AG09309 (cell line): ENCODE measurements around the gene GALNT11.

ENCODE experiments used
- DNase-seq: peaks from one replicate; pipeline ENCODE4 v3.0.0-alpha.2; 2010; ENCODE audit warnings: low read depth
- H3K4me3 ChIP-seq: 2 replicates; pipeline ENCODE4 v1.5.1; 2011; ENCODE audit warnings: mild to moderate bottlenecking, low read depth, low read length, moderate library complexity; ENCODE audit not compliant: control insufficient read depth
- TF ChIP-seq, protein P1 (sequence below): IDR thresholded peaks from 2 replicates; pipeline ENCODE4 v1.5.1; 2011; ENCODE audit warnings: mild to moderate bottlenecking, low read depth, low read length, inconsistent platforms; ENCODE audit not compliant: insufficient read depth, control insufficient read depth; ENCODE audit errors: missing control alignments

The GALNT11 gene

DNA sequence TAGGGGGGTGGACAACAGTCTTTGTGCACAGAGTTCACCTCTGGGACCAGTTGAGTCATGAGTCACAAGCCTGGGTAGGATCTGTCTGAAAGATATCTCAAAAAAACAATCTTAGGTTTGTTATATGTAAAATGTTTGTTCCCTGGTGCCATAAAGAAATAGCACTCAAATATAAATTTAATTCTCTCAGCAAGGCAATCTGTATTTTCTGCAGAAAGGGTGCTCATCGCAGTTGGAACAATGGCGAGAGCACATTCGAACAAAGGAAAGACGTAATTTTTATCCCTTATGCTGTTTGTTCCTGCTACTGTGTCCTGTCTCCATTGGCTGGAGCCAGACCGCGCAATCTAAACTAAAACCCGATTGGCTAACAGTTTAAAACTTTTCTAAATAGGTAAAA lies 63.7 kb downstream of the GALNT11 start:
- no peak for DNase-seq
- no peak overlapping the region for H3K4me3 ChIP-seq
- TF ChIP-seq, protein P1, sequence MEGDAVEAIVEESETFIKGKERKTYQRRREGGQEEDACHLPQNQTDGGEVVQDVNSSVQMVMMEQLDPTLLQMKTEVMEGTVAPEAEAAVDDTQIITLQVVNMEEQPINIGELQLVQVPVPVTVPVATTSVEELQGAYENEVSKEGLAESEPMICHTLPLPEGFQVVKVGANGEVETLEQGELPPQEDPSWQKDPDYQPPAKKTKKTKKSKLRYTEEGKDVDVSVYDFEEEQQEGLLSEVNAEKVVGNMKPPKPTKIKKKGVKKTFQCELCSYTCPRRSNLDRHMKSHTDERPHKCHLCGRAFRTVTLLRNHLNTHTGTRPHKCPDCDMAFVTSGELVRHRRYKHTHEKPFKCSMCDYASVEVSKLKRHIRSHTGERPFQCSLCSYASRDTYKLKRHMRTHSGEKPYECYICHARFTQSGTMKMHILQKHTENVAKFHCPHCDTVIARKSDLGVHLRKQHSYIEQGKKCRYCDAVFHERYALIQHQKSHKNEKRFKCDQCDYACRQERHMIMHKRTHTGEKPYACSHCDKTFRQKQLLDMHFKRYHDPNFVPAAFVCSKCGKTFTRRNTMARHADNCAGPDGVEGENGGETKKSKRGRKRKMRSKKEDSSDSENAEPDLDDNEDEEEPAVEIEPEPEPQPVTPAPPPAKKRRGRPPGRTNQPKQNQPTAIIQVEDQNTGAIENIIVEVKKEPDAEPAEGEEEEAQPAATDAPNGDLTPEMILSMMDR: no peak

- no peak overlapping the region for H3K4me3 ChIP-seq
- no peak for DNase-seq
These were observed 65.3 kb downstream of the GALNT11 start for GRCh38 chr7:152090747-152091146.

DNA sequence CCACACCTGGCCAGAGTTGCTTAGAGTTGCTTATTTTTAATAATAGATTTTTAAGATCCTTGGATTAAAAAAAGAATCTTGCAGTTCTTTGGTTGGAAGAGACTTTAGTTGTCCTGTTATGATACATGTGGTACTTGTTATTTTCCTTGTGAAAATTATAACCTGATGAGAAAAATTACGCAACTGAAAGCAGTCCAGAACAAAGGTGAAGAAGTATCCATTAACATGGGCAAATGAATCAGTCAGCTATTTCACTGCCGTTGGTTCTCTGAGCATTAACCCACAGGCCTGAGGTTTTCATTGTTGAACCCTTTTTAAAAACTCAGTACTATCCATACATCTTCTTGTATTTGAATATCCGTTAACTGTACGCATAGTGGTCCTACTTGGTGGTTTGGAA lies 68.2 kb downstream of the GALNT11 start:
- no peak for DNase-seq
- no peak overlapping the region for H3K4me3 ChIP-seq
- TF ChIP-seq, protein P1: no peak

More at GRCh38 chr7:152090747-152091146, 65.3 kb downstream of the GALNT11 start:
- TF ChIP-seq, protein P1: no peak

DNA sequence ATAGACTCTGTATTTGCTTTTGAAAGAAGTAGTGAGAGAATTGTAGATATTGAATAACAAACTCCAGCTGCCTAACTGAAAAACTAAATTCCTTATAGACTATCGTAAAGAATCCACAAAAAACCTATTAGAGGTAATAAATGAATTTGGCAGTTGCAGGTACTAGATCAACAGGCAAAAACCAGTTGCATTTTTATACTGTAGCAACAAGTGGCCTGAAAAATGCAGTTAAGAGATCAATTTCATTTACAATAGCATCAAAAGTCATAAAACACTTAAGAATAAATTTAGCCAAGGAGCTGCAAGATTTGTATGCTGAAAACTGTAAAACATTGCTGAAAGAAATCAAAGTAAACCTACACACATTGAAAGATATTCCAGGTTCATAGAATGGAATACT lies 70.3 kb downstream of the GALNT11 start:
- no peak overlapping the region for H3K4me3 ChIP-seq
- no peak for DNase-seq
- TF ChIP-seq, protein P1: no peak

DNA sequence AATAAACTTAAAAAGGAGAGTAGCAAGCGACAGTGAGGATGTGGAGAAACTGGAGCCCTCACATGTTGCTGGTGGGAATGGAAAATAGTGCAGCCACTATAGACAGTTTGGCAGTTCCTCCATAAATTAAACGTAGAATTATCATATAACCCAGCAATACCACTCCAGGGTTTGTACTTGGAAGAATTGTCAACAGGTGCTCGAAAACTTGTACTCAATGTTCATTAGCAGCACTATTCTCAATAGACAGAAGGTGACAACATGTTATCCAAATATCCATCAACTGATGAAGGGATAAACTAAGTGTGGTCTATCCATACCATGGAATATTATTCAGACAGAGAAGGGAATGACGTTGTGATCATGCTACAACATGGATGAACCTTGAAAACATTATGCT lies 71.9 kb downstream of the GALNT11 start:
- DNase-seq: no peak
- H3K4me3 ChIP-seq: no peak overlapping the region
- TF ChIP-seq, protein P1: no peak

DNA sequence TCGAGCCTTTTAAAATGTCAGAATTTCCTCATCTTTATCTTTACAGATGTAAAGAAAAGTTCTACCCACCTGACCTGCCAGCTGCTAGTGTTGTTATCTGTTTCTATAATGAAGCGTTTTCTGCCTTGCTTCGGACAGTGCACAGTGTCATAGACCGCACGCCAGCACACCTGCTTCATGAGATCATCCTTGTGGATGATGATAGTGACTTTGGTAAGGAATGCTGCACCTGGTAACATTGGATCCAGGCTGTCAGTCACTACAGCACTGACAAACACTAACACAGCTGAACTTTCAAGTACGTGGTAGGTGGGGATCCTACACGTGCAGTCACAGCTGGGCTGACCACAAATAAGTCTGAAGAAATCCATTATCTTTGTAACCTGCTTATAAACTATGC lies 77.6 kb downstream of the GALNT11 start:
- H3K4me3 ChIP-seq: no peak overlapping the region
- no peak for DNase-seq
- TF ChIP-seq, protein P1: no peak

DNA sequence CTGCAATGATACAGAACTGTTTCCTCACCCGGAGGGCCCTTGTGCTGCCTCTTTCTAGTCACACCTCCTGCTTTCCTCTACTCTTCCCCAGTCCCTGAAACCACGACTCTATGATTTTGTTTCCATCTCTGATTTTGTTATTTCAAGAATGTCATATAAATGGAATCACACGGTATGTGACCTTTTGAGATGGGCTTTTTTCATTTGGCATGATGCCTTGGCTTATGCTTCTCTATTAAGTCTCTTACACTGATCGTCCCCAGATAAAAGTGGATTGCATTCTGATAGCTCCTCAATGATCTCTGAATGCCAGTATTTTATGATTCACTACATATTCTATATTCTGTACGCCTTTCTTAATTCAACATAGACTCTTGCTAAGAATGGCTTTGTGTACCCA lies 78.2 kb downstream of the GALNT11 start:
- TF ChIP-seq, protein P1: no peak
- DNase-seq: no peak
- no peak overlapping the region for H3K4me3 ChIP-seq
